LoVo (cell line): Measurements from ENCODE around the gene HSPA12A.

ENCODE experiments used
- DNase-seq: peaks from one replicate; pipeline ENCODE4 v3.0.0-alpha.2; 2016; ENCODE audit warnings: low spot score

Gene HSPA12A

GRCh38 chr10:116770281-116770680 lies 27.9 kb upstream of the HSPA12A start:
- DNase-seq, result no peak

- no peak for DNase-seq
Measured at GRCh38 chr10:116769791-116770190, 27.4 kb upstream of the HSPA12A start.

GRCh38 chr10:116769368-116769767 lies 27.0 kb upstream of the HSPA12A start:
- no peak for DNase-seq

GRCh38 chr10:116768786-116769185 lies 26.4 kb upstream of the HSPA12A start:
- DNase-seq, result no peak

DNA sequence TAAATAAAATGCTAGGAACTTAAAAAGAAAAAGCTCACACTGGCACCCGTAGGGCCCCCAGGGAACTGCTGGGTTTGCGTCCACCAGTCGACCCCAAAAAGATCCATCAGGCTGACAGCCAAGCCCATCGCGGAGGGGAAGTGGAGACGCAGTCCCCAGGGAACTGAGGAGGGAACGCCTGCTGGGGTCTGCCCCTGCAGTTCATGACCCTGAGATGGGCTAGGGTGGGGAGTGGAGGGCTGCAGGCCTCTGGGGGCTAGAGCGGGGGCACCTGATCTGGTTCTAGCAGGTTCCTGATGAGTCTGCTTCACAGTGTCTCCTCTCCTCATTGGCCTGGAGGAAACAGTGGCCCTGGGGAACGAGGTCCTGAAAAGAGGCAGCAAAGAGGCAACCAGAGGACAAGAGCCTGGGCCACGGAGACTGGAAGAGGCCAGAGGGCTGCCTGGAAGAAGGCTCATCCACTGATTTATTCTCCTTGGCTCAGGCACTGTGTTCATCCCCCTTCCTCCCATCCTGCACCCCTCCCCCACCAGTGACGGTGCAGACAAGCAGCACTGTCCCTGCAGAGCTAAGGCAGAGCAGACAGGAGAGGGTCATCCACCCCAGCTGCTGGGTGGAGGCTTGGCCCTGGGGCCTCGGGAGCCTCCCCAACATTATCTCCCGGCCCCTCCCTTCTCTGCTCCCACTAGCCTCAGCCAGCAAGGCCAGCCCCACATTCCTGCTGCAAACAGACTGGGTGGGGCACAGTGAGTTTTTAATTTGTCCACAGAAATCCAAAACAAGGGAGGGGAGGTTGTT lies 24.7 kb upstream of the HSPA12A start:
- peak; percentile 11 for DNase-seq

DNA sequence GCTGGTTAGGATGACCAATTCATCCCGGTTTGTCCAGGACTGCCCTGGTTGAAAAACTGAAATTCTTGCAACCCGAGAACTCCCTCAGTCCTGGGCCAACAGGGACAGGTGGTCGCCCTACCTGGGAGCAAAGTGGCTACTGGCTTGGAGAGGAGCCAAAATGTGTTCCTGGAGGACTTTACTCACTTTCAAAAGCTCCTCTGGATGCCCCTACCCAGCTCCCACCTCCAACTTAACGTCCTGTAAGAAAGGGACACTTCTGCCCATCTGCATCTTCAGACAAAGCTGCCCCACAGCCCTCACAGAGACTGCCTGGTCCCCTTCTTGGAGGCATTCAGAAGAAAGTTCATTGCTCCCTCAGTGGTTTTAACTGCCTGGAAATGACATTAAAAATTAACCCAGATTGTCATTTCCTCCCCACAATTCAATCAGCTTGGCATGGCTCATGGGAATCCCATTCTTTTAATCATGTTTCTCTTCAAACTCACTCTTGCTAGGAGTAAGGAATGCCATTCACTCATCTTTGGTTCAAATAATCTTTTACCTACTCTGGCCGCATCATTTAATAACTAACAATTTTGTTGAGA lies 24.0 kb upstream of the HSPA12A start:
- no peak for DNase-seq

DNA sequence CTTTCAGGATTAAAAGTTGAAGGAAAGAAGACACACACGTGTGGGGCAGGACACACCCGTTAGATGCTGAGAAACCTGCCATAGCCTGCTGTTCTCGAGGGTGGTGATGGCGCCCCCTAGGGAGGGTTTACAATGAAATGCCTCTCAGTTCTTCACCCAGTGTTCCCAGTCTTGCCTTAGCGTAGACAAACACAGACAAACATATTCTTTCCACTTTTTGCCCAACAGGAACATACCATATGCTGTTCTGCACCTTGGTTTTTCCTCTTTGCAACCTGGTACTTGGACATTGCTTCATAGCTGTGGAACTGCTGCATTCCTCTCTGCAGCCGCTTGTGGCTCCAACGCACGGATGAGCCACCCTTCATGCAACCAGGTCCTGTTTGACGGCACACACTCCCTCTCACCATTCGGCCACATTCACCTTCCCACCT lies 23.3 kb upstream of the HSPA12A start:
- peak; percentile 23 for DNase-seq

GRCh38 chr10:116764979-116765378 lies 22.6 kb upstream of the HSPA12A start:
- DNase-seq, result no peak

- DNase-seq, result no peak
Measured at GRCh38 chr10:116763440-116763839, 21.1 kb upstream of the HSPA12A start.

- DNase-seq, result no peak
Measured at GRCh38 chr10:116761883-116762282, 19.5 kb upstream of the HSPA12A start.

GRCh38 chr10:116760919-116761318 lies 18.6 kb upstream of the HSPA12A start:
- no peak for DNase-seq

- no peak for DNase-seq
Measured at GRCh38 chr10:116757246-116757645, 14.9 kb upstream of the HSPA12A start.

DNA sequence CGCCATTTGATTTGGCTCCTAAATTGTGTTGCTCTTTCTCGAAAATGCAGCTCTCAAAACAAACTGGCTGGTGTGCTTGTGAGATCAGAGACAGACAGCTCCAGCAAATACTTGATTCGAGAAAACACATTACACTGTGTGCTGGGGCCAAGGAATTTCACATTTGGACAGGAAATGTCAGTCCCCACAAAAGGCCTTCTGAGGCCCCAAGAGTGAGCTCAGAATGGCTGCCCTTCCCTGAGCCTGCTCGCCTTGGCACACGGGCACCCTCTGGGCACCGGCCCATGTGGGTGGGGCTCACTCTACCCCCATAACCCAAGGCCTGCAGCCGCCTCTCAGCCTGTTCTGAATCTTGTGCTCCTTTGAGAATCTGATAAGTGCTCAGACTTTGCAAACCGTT lies 13.9 kb upstream of the HSPA12A start:
- no peak for DNase-seq

- DNase-seq, result no peak
Measured at GRCh38 chr10:116753759-116754158, 11.4 kb upstream of the HSPA12A start.

- no peak for DNase-seq
Measured at GRCh38 chr10:116752969-116753665, 10.8 kb upstream of the HSPA12A start.

GRCh38 chr10:116752563-116752962 lies 10.2 kb upstream of the HSPA12A start:
- no peak for DNase-seq

DNA sequence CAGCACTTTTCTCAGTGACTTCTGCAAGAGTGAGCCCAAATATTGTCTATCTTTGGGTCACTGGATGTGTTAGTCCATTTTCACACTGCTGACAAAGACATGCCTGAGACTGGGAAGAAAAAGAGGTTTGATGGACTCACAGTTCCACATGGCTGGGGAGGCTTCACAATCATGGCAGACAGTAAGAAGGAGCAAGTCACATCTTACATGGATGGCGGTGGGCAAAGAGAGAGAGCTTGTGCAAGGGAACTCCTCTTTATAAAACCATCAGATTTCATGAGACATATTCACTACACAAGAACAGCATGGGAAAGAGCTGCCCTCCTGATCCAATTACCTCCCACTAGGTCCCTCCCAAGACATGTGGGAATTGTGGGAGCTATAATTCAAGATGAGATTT lies 6.1 kb upstream of the HSPA12A start:
- no peak for DNase-seq

DNA sequence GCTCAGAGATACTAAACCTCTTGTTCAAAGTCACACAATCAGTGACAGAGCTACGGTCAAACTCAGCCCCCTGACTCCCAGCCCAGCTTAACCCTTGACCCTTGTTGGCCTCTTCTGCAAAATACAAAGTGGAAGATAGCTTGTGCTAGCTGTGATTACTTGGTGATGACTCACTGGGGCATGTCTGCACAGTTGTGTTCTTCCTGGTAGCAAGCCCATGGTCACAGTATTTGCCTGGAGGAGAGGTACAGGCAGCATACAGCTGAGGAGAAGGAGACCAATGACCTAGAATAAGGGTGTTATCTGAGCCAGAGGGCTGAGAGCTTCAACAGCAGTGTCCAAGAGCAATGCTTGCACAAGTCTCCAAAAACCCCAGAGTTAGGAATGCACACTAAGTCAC lies 5.7 kb upstream of the HSPA12A start:
- DNase-seq, result peak; percentile 66

DNA sequence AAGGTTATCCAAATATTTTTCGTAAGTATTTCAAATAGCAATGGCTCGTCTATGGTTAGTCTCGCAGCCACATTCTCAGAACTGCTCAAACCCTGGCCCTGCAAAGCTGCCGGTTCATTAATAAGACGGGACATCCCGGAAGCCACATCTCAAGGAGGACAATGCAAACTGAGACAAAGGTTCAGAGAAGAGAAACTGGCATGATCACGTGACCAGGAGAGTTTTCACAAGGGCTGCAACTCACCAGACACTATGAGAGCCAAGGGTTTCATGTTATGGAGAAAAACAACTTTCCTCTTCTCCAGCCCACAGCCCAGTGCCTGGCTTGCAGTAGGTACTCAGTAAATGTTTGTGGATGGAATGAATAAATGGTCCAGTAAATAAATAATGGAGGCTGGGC lies 5.0 kb upstream of the HSPA12A start:
- DNase-seq, result no peak

DNA sequence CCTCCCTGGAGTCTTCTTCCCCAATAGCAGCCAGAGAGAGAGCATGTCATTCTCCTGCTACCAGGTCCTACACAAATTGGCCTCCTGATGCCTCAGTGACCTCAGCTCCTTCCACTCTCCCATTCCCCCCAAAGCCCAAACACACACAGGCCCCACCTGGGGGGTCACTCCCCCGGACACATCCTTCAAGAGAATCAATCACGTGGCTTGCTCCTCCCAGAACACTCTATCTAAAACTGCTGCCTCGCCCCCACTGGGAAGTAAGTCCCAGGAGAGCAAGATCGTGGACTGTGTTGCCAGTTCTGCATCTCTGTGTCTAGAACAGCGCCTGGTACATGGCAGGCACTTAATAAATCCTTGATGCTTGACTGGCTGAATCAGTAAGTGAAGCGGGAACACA lies 2.5 kb upstream of the HSPA12A start:
- DNase-seq, result no peak

- no peak for DNase-seq
Measured at GRCh38 chr10:116744163-116744753, 1.9 kb upstream of the HSPA12A start.

DNA sequence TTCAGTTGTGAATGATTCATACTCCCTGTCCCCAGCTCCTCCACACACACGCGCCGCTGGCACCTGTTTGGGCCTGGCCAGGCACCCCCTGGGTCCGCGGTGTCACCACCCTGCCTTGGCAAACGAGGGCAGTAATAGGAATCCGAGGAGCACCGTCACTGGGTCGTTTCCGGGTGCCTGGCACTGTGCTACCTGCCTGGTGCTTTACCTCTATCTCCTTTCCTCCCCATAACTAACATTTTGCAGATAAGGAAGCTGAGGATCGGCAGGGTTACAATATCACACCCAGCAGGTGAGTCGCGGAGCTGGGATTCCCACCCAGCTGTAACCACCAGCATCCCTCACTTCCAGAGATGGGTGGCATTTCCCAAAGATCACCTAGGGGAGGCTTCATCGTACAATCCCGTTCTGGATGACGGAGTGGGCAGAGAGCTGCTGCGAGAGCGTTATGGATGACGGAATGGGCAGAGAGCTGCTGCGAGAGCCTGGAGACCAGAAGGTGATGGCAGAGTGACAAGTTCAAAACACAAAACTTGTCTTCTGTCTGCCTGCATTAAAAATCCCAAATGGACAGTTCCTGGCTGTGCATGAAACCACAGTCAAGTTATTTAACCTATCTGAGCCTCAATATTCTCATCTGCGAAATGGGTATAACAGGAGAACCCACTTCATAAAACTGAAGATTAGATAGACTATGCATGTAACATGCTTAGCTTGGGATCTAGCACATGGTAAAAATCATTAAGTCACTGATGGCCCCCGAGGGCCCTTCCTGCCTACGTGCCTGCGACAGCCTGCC lies 1.1 kb upstream of the HSPA12A start:
- no peak for DNase-seq
